Neural progenitor cell (in vitro differentiated cells): Measurements from ENCODE around the gene CA10. TPM values are rescaled to one million over a fixed set of nuclear protein-coding genes. Genes with fewer than 3 reads are reported as not detected.

ENCODE experiments used
- DNase-seq: peaks from one replicate; pipeline ENCODE4 v3.0.0-alpha.2; 2016; ENCODE audit warnings: low spot score
- H2AFZ ChIP-seq: fragments of 200-600 bp; sonication (generic); replicated peaks from 2 replicates; pipeline ENCODE4 v1.6.1; 2016; ENCODE audit warnings: antibody characterized with exemption
- H3F3A ChIP-seq: fragments of 200-600 bp; sonication (generic); 2 replicates; pipeline ENCODE4 v1.6.1; 2016; ENCODE audit warnings: antibody characterized with exemption, low read depth
- H3K27ac ChIP-seq: fragments of 200-600 bp; sonication (generic); 2 replicates; pipeline ENCODE4 v1.5.1; 2016; ENCODE audit warnings: mild to moderate bottlenecking
- H3K27me3 ChIP-seq: fragments of 200-600 bp; sonication (generic); 2 replicates; pipeline ENCODE4 v1.6.1; 2016; ENCODE audit warnings: mild to moderate bottlenecking, moderate library complexity
- H3K36me3 ChIP-seq: fragments of 200-600 bp; sonication (generic); 2 replicates; pipeline ENCODE4 v1.5.1; 2016
- H3K4me1 ChIP-seq: fragments of 200-600 bp; sonication (generic); 2 replicates; pipeline ENCODE4 v1.6.1; 2016; ENCODE audit warnings: mixed run types
- H3K4me2 ChIP-seq: fragments of 200-600 bp; sonication (generic); 2 replicates; pipeline ENCODE4 v1.6.1; 2016
- H3K4me3 ChIP-seq: fragments of 200-600 bp; sonication (generic); 2 replicates; pipeline ENCODE4 v1.5.1; 2016
- H3K79me2 ChIP-seq: fragments of 200-600 bp; sonication (generic); 2 replicates; pipeline ENCODE4 v1.6.1; 2016; ENCODE audit warnings: low read depth
- H3K9ac ChIP-seq: fragments of 200-600 bp; sonication (generic); 2 replicates; pipeline ENCODE4 v1.6.1; 2016
- H3K9me3 ChIP-seq: fragments of 200-600 bp; sonication (generic); 2 replicates; pipeline ENCODE4 v1.5.1; 2016; ENCODE audit warnings: low read depth
- H4K20me1 ChIP-seq: fragments of 200-600 bp; sonication (generic); 2 replicates; pipeline ENCODE4 v1.6.1; 2016; ENCODE audit warnings: low read depth
- H3K27ac Mint-ChIP-seq: 3 replicates; pipeline ENCODE4 v1.8.0; 2021; ENCODE audit warnings: mixed read lengths
- H3K27me3 Mint-ChIP-seq: 2 replicates; pipeline ENCODE4 v1.8.0; 2022; ENCODE audit warnings: low read depth, mild to moderate bottlenecking, inconsistent platforms, moderate library complexity, mixed read lengths; ENCODE audit not compliant: insufficient read depth
- H3K36me3 Mint-ChIP-seq: 3 replicates; pipeline ENCODE4 v1.8.0; 2021; ENCODE audit warnings: mixed read lengths
- H3K4me1 Mint-ChIP-seq: 3 replicates; pipeline ENCODE4 v1.8.0; 2021; ENCODE audit warnings: mixed read lengths
- H3K4me3 Mint-ChIP-seq: 3 replicates; pipeline ENCODE4 v1.8.0; 2021; ENCODE audit warnings: mild to moderate bottlenecking, moderate library complexity, mixed read lengths
- H3K9me3 Mint-ChIP-seq: 3 replicates; pipeline ENCODE4 v1.8.0; 2020; ENCODE audit warnings: mixed read lengths
- CTCF ChIP-seq: fragments of 200-600 bp; sonication (generic); IDR thresholded peaks from 2 replicates; pipeline ENCODE4 v1.5.1; 2017; ENCODE audit warnings: antibody characterized with exemption, mild to moderate bottlenecking
- EZH2 ChIP-seq: fragments of 200-600 bp; sonication (generic); IDR thresholded peaks from 2 replicates; pipeline ENCODE4 v1.6.1; 2017; ENCODE audit warnings: antibody characterized with exemption, mild to moderate bottlenecking, moderate library complexity
- EZH2phosphoT487 ChIP-seq: fragments of 200-600 bp; sonication (generic); IDR thresholded peaks from 2 replicates; pipeline ENCODE4 v1.6.1; 2017; ENCODE audit warnings: antibody characterized with exemption
- total RNA-seq: library from RNA; depleted of rRNA; stranded (reverse); fragments of >200 nt; gene quantifications from 2 replicates; pipeline ENCODE4 v1.2.3, GENCODE V29; 2015; ENCODE audit warnings: low replicate concordance

The CA10 gene
- total RNA-seq, 1 donor from 2014 or later: 0.65 TPM

GRCh38 chr17:51817117-51817516 lies 341.4 kb downstream of the CA10 start:
- Histone ChIP-seq H3K27me3 (no peaks in the 10 kb centered on the region), H3K4me1 (no peaks in the 10 kb centered on the region), H2AFZ (no peak overlapping the region), H3K27ac (no peak overlapping the region), H3K4me2 (no peak overlapping the region), H3K36me3 (no peaks in the 10 kb centered on the region), H3K4me3 (no peak overlapping the region), H3K9ac (no peak overlapping the region), H4K20me1 (no peaks in the 10 kb centered on the region), H3F3A (no peaks in the 10 kb centered on the region), H3K9me3 (no peaks in the 10 kb centered on the region), H3K79me2 (no peaks in the 10 kb centered on the region)
- DNase-seq: no peak
- H3K9me3 Mint-ChIP-seq: no peaks in the 10 kb centered on the region
- H3K4me1 Mint-ChIP-seq: peaks cover 5% of the 10 kb centered on the region
- no peak overlapping the region for H3K4me3 Mint-ChIP-seq
- TF ChIP-seq EZH2phosphoT487 (no peak), CTCF (no peak), EZH2 (no peak)
- H3K27ac Mint-ChIP-seq: no peak overlapping the region
- H3K27me3 Mint-ChIP-seq: peaks cover 8% of the 10 kb centered on the region
- no peaks in the 10 kb centered on the region for H3K36me3 Mint-ChIP-seq

GRCh38 chr17:51815097-51815496 lies 343.4 kb downstream of the CA10 start:
- no peak overlapping the region for H3K27ac Mint-ChIP-seq
- H3K4me3 Mint-ChIP-seq: no peak overlapping the region

GRCh38 chr17:51814521-51814920 lies 344.0 kb downstream of the CA10 start:
- Histone ChIP-seq H3K79me2 (no peaks in the 10 kb centered on the region), H3K9me3 (no peaks in the 10 kb centered on the region), H3K27me3 (no peaks in the 10 kb centered on the region), H3K4me2 (no peak overlapping the region), H3K9ac (no peak overlapping the region), H4K20me1 (no peaks in the 10 kb centered on the region), H3K4me3 (no peak overlapping the region), H3K4me1 (no peaks in the 10 kb centered on the region), H2AFZ (no peak overlapping the region), H3F3A (no peaks in the 10 kb centered on the region), H3K27ac (no peak overlapping the region), H3K36me3 (no peaks in the 10 kb centered on the region)
- no peak for DNase-seq
- Mint-ChIP-seq H3K27me3 (peaks cover 4% of the 10 kb centered on the region), H3K36me3 (no peaks in the 10 kb centered on the region), H3K4me1 (peaks cover 5% of the 10 kb centered on the region), H3K4me3 (no peak overlapping the region), H3K27ac (no peak overlapping the region), H3K9me3 (peaks cover 2% of the 10 kb centered on the region)
- TF ChIP-seq CTCF (no peak), EZH2phosphoT487 (no peak), EZH2 (no peak)

More at GRCh38 chr17:51815097-51815496, 343.4 kb downstream of the CA10 start:
- no peaks in the 10 kb centered on the region for H3F3A ChIP-seq
- H3K36me3 ChIP-seq: no peaks in the 10 kb centered on the region
- DNase-seq: no peak
- H2AFZ ChIP-seq: no peak overlapping the region
- H4K20me1 ChIP-seq: no peaks in the 10 kb centered on the region
- Mint-ChIP-seq H3K9me3 (peaks cover 2% of the 10 kb centered on the region), H3K4me1 (peaks cover 5% of the 10 kb centered on the region), H3K36me3 (no peaks in the 10 kb centered on the region), H3K27me3 (peaks cover 4% of the 10 kb centered on the region)
- no peak for TF ChIP-seq EZH2
- no peak for TF ChIP-seq EZH2phosphoT487
- TF ChIP-seq CTCF: no peak
- no peak overlapping the region for H3K4me2 ChIP-seq
- no peaks in the 10 kb centered on the region for H3K9me3 ChIP-seq
- H3K79me2 ChIP-seq: no peaks in the 10 kb centered on the region
- no peak overlapping the region for H3K4me3 ChIP-seq
- no peak overlapping the region for H3K9ac ChIP-seq
- no peaks in the 10 kb centered on the region for H3K27me3 ChIP-seq
- H3K27ac ChIP-seq: no peak overlapping the region
- no peaks in the 10 kb centered on the region for H3K4me1 ChIP-seq
